ENCODE data around the gene CFAP52.
A peak's percentile ranks its signal among the peaks of the same experiment; 100 is the strongest.
"Not testable (repeated sequence)": the region's sequence is repeated elsewhere in the genome, so short reads cannot be mapped to it uniquely, and the experiment has no call there.

Gene CFAP52

GRCh38 chr17:9575381-9576101 lies 901 bp upstream of the CFAP52 start, which contains the start of gene STX8:
Gene STX8, minus strand, starts transcription at chr17:9575820. Its CDS starts 12 bp downstream, at chr17:9575808.
- no peak for FAIRE-seq

- peak; percentile 91 for FAIRE-seq
Measured at GRCh38 chr17:9577373-9577709, 899 bp downstream of the CFAP52 start.

- FAIRE-seq = no peak
Measured at GRCh38 chr17:9587969-9588656, 11.7 kb downstream of the CFAP52 start.

- no peak for FAIRE-seq
Measured at GRCh38 chr17:9594065-9594464, 17.6 kb downstream of the CFAP52 start.

- FAIRE-seq = not testable (repeated sequence)
Measured at GRCh38 chr17:9597638-9598037, 21.2 kb downstream of the CFAP52 start.

GRCh38 chr17:9598661-9599060 lies 22.2 kb downstream of the CFAP52 start:
- no peak for FAIRE-seq

- FAIRE-seq = not testable (repeated sequence)
Measured at GRCh38 chr17:9604583-9604982, 28.1 kb downstream of the CFAP52 start.

GRCh38 chr17:9606453-9606852 lies 30.0 kb downstream of the CFAP52 start:
- FAIRE-seq = no peak

GRCh38 chr17:9607058-9607457 lies 30.6 kb downstream of the CFAP52 start:
- not testable (repeated sequence) for FAIRE-seq

- FAIRE-seq = no peak
Measured at GRCh38 chr17:9611557-9611956, 35.1 kb downstream of the CFAP52 start.

GRCh38 chr17:9612006-9612405 lies 35.6 kb downstream of the CFAP52 start:
- FAIRE-seq = no peak

- FAIRE-seq = no peak
Measured at GRCh38 chr17:9615486-9615885, 39.0 kb downstream of the CFAP52 start.

- no peak for FAIRE-seq
Measured at GRCh38 chr17:9622961-9623360, 46.5 kb downstream of the CFAP52 start.

GRCh38 chr17:9628509-9628908 lies 52.1 kb downstream of the CFAP52 start:
- FAIRE-seq = no peak

- no peak for FAIRE-seq
Measured at GRCh38 chr17:9632741-9633140, 56.3 kb downstream of the CFAP52 start.

- no peak for FAIRE-seq
Measured at GRCh38 chr17:9635340-9635739, 58.9 kb downstream of the CFAP52 start.

- FAIRE-seq = no peak
Measured at GRCh38 chr17:9636501-9636900, 60.1 kb downstream of the CFAP52 start.

GRCh38 chr17:9640388-9640787 lies 63.9 kb downstream of the CFAP52 start:
- not testable (repeated sequence) for FAIRE-seq

GRCh38 chr17:9643611-9644010 lies 67.2 kb downstream of the CFAP52 start:
- FAIRE-seq = no peak

- no peak for FAIRE-seq
Measured at GRCh38 chr17:9644910-9645751, 68.7 kb downstream of the CFAP52 start, which contains the start of gene USP43. Gene USP43, plus strand, starts transcription at chr17:9645517. Its CDS starts 116 bp downstream, at chr17:9645633.

GRCh38 chr17:9645851-9646545 lies 69.6 kb downstream of the CFAP52 start:
- no peak for FAIRE-seq

- FAIRE-seq = no peak
Measured at GRCh38 chr17:9646546-9646885, 70.1 kb downstream of the CFAP52 start.

GRCh38 chr17:9647014-9647413 lies 70.6 kb downstream of the CFAP52 start:
- no peak for FAIRE-seq
